ENCODE results near the gene FAM177B. TPM values are rescaled to one million over a fixed set of nuclear protein-coding genes. Genes with fewer than 3 reads are reported as not detected.

The FAM177B gene
- total and polyA plus RNA-seq, 2 donors from 2014 or later = 1.1 TPM; not detected in 1

DNA sequence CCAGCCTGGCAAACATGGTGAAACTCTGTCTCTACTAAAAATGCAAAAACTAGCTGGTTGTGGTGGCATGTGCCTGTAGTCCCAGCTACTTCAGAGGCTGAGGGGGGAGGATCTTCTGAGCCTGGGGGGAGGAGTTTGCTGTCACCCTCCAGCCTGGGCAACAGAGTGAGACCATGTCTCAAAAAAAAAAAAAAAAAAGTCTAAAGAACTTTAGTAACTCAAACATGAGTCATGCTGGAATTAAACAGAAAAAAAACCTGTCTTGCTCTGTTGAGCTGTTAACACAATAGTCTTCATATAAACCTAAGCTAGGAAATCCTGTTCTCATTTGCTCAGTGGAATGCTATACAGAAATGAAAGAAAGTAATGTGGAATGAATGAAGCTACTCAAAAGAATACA is 61.1 kb downstream of the FAM177B start:
- Histone ChIP-seq H3K9me3 (ENCODE audit: control insufficient read depth in 2 of 3, insufficient read depth in 1 of 3, low read length in 3 of 3) (no peaks in the 10 kb centered on the region), H3K36me3 (ENCODE audit: control insufficient read depth in 2 of 3, insufficient read depth in 3 of 3, low read length in 3 of 3) (no peaks in the 10 kb centered on the region), H3K4me3 (ENCODE audit: low read length in 3 of 3) (no peak overlapping the region), H3K9ac (ENCODE audit: low read length in 3 of 3) (no peak overlapping the region), H3K27me3 (ENCODE audit: control insufficient read depth, insufficient read depth, low read length) (no peaks in the 10 kb centered on the region), H3K27ac (ENCODE audit: low read depth in 2 of 2, low read length in 2 of 2) (peak overlapping the region in 1 of 2 donors; percentile 2), H3K4me1 (ENCODE audit: control insufficient read depth in 2 of 3, insufficient read depth in 2 of 3, low read depth in 1 of 3, low read length in 3 of 3) (peaks cover 0 to 12% (median 6%) of the 10 kb centered on the region in 3 donors)
- FAIRE-seq = peak; percentile 92
- peak in 2 of 5 donors; percentile 54 to 71 for DNase-seq
- intact Hi-C loops (cut with DNase I) = loop anchor here (5.0 kb wide), 1 partner anchor 289 kb away; no protein-coding TSS in a partner anchor
- TF ChIP-seq CTCF (IDR thresholded peaks at IDR 0.05; ENCODE audit: borderline replicate concordance, extremely low read depth, insufficient read depth) = no peak

GRCh38 chr1:222798975-222799374 is 62.0 kb downstream of the FAM177B start:
- H3K9me3 ChIP-seq (ENCODE audit: control insufficient read depth in 2 of 3, insufficient read depth in 1 of 3, low read length in 3 of 3) = no peaks in the 10 kb centered on the region
- intact Hi-C loops (cut with DNase I) = loop anchor here (5.0 kb wide), 1 partner anchor 288 kb away; no protein-coding TSS in a partner anchor
- no peaks in the 10 kb centered on the region for H3K36me3 ChIP-seq (ENCODE audit: control insufficient read depth in 2 of 3, insufficient read depth in 3 of 3, low read length in 3 of 3)
- no peak overlapping the region for H3K27ac ChIP-seq (ENCODE audit: low read depth in 2 of 2, low read length in 2 of 2)
- DNase-seq (no peak), FAIRE-seq (no peak)
- no peak overlapping the region for H3K9ac ChIP-seq (ENCODE audit: low read length in 3 of 3)
- H3K4me3 ChIP-seq (ENCODE audit: low read length in 3 of 3) = no peak overlapping the region
- no peak for TF ChIP-seq CTCF (IDR thresholded peaks at IDR 0.05; ENCODE audit: borderline replicate concordance, extremely low read depth, insufficient read depth)
- H3K27me3 ChIP-seq (ENCODE audit: control insufficient read depth, insufficient read depth, low read length) = no peaks in the 10 kb centered on the region
- peaks cover 0 to 12% (median 6%) of the 10 kb centered on the region in 3 donors for H3K4me1 ChIP-seq (ENCODE audit: control insufficient read depth in 2 of 3, insufficient read depth in 2 of 3, low read depth in 1 of 3, low read length in 3 of 3)

Other genes starting within 250 kb of the FAM177B start
- gene HHIPL2, start 189.1 kb upstream of the FAM177B start, total RNA-seq = 0.09 TPM
- gene HHIPL2, start 189.1 kb upstream of the FAM177B start, polyA plus RNA-seq (ENCODE audit: insufficient read depth, low read depth, low replicate concordance) = not detected
- 8.2 TPM for gene TAF1A, start 147.3 kb upstream of the FAM177B start, total RNA-seq
- 1.9 TPM for gene TAF1A, start 147.3 kb upstream of the FAM177B start, polyA plus RNA-seq (ENCODE audit: insufficient read depth, low read depth, low replicate concordance)
- 51.5 TPM for gene MIA3, start 119.1 kb upstream of the FAM177B start, total RNA-seq
- 19.1 TPM for gene MIA3, start 119.1 kb upstream of the FAM177B start, polyA plus RNA-seq (ENCODE audit: insufficient read depth, low read depth, low replicate concordance)
- gene AIDA, start 24.7 kb upstream of the FAM177B start, total RNA-seq = 73.7 TPM
- gene AIDA, start 24.7 kb upstream of the FAM177B start, polyA plus RNA-seq (ENCODE audit: insufficient read depth, low read depth, low replicate concordance) = 41.4 TPM
- gene BROX, start 24.6 kb upstream of the FAM177B start, total RNA-seq = 52.1 TPM
- gene BROX, start 24.6 kb upstream of the FAM177B start, polyA plus RNA-seq (ENCODE audit: insufficient read depth, low read depth, low replicate concordance) = 18.0 TPM
- 17.5 TPM for gene DISP1, start 77.8 kb downstream of the FAM177B start, total RNA-seq
- 7.0 TPM for gene DISP1, start 77.8 kb downstream of the FAM177B start, polyA plus RNA-seq (ENCODE audit: insufficient read depth, low read depth, low replicate concordance)